ENCODE results near the gene MGST2.

Gene MGST2

DNA sequence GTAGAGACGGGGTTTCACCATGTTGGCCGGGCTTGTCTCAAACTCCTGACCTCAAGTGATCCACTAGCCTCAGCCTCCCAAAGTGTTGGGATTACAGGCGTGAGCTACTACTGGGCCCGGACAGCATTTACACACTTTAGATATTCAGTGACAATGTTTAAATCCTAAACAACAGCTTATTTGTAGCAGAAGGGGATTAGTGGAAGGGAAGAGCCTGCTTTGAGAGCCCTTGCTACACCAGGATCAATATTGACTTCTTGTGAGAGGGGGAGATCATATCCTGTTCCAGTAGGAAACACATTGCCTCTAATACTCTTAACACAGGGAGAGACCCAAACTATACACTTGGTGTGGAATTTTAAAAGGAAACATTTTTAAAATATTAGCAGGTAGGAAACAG is 7.1 kb downstream of the MGST2 start:
- TF ChIP-seq MYC (IDR thresholded peaks at IDR 0.05; ENCODE audit: low read depth, low read length) (no peak), POLR2A (IDR thresholded peaks at IDR 0.05; ENCODE audit: extremely low read depth, insufficient read length) (no peak)
- TF ChIP-seq, protein P1, sequence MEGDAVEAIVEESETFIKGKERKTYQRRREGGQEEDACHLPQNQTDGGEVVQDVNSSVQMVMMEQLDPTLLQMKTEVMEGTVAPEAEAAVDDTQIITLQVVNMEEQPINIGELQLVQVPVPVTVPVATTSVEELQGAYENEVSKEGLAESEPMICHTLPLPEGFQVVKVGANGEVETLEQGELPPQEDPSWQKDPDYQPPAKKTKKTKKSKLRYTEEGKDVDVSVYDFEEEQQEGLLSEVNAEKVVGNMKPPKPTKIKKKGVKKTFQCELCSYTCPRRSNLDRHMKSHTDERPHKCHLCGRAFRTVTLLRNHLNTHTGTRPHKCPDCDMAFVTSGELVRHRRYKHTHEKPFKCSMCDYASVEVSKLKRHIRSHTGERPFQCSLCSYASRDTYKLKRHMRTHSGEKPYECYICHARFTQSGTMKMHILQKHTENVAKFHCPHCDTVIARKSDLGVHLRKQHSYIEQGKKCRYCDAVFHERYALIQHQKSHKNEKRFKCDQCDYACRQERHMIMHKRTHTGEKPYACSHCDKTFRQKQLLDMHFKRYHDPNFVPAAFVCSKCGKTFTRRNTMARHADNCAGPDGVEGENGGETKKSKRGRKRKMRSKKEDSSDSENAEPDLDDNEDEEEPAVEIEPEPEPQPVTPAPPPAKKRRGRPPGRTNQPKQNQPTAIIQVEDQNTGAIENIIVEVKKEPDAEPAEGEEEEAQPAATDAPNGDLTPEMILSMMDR (IDR thresholded peaks at IDR 0.05; ENCODE audit: low read depth, low read length): no peak
- TF ChIP-seq, protein P2, sequence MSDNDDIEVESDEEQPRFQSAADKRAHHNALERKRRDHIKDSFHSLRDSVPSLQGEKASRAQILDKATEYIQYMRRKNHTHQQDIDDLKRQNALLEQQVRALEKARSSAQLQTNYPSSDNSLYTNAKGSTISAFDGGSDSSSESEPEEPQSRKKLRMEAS (IDR thresholded peaks at IDR 0.05; ENCODE audit: low read depth, low read length): no peak
- H3K4me3 ChIP-seq (ENCODE audit: low read depth, low read length): no peak overlapping the region
- no peak for DNase-seq (ENCODE audit: low read depth)

DNA sequence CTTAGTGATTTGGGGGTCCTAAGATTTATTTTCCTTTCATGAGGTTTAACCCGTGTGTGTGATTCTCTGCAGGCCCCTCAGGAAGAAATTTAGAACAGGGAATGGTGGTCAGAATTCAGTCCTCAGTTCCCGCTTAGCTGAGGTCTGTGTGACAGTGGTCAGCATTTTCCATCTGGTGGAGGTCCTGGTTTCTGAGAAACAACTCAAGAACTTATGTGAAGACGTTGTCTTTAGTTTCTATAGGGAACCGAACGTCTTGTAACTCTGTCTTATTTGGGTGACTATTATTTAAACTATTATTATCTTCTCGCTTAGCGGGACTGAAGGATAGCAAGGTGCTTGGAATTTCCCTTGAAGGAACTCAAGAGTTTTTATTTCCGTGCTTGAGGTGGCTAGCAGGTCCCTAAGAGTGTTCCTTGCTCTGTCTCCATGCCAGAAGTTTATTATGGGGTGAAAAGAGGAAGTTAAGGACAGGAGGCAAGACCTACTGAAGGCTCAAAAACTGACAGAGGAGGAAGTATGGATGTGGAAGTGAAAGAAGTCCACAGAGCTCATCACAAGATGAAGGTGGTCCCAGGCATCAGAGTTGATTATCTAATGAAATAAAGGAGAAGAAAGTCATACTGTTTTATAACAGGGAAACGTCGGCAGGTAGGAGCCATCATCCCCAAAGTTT is 9.4 kb downstream of the MGST2 start:
- peak overlapping the region; percentile 38 for H3K4me3 ChIP-seq (ENCODE audit: low read depth, low read length)
- TF ChIP-seq, protein P1 (IDR thresholded peaks at IDR 0.05; ENCODE audit: low read depth, low read length): no peak
- DNase-seq (ENCODE audit: low read depth): peak; percentile 84

DNA sequence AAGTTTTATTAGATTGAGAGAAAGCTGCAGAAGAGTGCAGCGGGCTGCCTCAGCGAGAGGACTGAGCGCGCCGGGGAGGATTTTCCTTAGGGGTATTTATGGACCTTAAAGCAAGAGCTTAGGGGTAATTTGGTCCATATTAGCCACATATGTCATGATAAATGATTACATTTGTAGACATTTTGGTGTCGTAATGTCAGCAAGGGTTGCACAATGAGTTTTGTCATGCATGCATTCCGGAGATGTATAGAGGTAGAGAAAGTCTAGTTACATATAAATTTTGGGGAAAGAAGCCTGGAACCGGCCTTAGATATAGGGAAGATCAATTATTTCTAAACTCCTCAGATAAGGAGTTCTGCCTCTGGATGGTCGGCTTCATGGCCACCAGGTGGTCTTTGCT is 10.0 kb downstream of the MGST2 start:
- DNase-seq (ENCODE audit: low read depth): peak; percentile 66
- TF ChIP-seq, protein P2 (IDR thresholded peaks at IDR 0.05; ENCODE audit: low read depth, low read length): no peak
- TF ChIP-seq, protein P1 (IDR thresholded peaks at IDR 0.05; ENCODE audit: low read depth, low read length): no peak
- TF ChIP-seq MYC (IDR thresholded peaks at IDR 0.05; ENCODE audit: low read depth, low read length) (no peak), POLR2A (IDR thresholded peaks at IDR 0.05; ENCODE audit: extremely low read depth, insufficient read length) (no peak)
- H3K4me3 ChIP-seq (ENCODE audit: low read depth, low read length): peak overlapping the region; percentile 38

DNA sequence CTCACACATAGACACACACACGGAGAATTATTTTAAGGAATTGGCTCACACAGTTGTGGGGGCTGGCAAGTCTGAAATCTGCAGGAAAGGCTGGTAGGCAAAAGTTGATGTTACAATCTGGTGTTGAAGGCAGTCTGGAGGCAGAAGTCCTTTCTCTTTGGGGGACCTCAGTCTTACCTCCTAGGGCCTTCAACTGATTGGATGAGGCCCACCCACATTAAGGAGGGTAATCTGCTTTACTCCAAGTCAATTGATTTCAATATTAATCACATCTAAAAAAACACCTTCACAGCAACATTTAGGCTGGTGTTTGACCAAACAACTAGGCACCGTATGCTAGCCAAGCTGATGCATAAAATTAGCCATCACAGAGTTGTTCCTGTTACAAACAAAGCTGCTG is 10.7 kb downstream of the MGST2 start:
- TF ChIP-seq, protein P1 (IDR thresholded peaks at IDR 0.05; ENCODE audit: low read depth, low read length): no peak
- TF ChIP-seq MYC (IDR thresholded peaks at IDR 0.05; ENCODE audit: low read depth, low read length) (no peak), POLR2A (IDR thresholded peaks at IDR 0.05; ENCODE audit: extremely low read depth, insufficient read length) (no peak)
- TF ChIP-seq, protein P2 (IDR thresholded peaks at IDR 0.05; ENCODE audit: low read depth, low read length): no peak
- no peak overlapping the region for H3K4me3 ChIP-seq (ENCODE audit: low read depth, low read length)
- no peak for DNase-seq (ENCODE audit: low read depth)

DNA sequence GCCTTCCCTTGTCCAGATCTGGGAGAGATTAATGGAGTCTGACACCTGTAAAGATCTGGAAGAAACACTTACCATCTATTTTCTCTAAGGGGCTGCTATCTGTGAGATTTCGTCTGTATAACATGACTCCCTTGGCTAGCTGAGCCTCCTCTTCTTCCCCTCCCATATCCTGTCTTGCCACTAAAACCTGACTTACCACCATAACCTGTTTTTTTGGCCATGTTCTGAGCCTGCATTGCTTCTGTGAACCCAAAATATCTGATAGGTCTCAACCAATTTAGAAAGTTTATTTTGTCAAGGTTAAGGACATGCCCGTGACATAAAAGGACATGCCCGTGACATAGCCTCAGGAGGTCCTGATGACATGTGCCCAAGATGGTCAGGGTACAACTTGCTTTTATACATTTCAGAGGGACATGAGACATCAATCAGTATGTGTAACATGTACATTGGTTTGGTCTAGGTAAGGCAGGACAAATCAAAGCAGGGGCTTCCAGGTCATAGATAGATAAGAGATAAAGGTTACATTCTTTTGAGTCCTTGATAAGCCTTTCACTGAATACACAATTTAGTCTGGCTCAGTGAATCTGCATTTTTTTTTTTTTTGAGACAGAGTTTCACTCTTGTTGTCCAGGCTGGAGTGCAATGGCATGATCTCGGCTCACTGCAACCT is 11.4 kb downstream of the MGST2 start:
- H3K4me3 ChIP-seq (ENCODE audit: low read depth, low read length): no peak overlapping the region
- TF ChIP-seq, protein P2 (IDR thresholded peaks at IDR 0.05; ENCODE audit: low read depth, low read length): no peak
- TF ChIP-seq, protein P1 (IDR thresholded peaks at IDR 0.05; ENCODE audit: low read depth, low read length): no peak
- TF ChIP-seq MYC (IDR thresholded peaks at IDR 0.05; ENCODE audit: low read depth, low read length) (no peak), POLR2A (IDR thresholded peaks at IDR 0.05; ENCODE audit: extremely low read depth, insufficient read length) (no peak)
- DNase-seq (ENCODE audit: low read depth): no peak
